Stimulated activated CD4-positive, alpha-beta T cell treated with anti-CD3 and anti-CD28 coated beads, Interleukin-12 subunit alpha, Interleukin-12 subunit beta, amount 100 ng/mL, for 4 hours (primary cell): ENCODE data around the gene EIF4B.
"Not testable (repeated sequence)": the region's sequence is repeated elsewhere in the genome, so short reads cannot be mapped to it uniquely, and the experiment has no call there.

ENCODE experiments used
- DNase-seq: peaks from one replicate; pipeline ENCODE4 v3.0.0-alpha.2; 2020

The EIF4B gene

DNA sequence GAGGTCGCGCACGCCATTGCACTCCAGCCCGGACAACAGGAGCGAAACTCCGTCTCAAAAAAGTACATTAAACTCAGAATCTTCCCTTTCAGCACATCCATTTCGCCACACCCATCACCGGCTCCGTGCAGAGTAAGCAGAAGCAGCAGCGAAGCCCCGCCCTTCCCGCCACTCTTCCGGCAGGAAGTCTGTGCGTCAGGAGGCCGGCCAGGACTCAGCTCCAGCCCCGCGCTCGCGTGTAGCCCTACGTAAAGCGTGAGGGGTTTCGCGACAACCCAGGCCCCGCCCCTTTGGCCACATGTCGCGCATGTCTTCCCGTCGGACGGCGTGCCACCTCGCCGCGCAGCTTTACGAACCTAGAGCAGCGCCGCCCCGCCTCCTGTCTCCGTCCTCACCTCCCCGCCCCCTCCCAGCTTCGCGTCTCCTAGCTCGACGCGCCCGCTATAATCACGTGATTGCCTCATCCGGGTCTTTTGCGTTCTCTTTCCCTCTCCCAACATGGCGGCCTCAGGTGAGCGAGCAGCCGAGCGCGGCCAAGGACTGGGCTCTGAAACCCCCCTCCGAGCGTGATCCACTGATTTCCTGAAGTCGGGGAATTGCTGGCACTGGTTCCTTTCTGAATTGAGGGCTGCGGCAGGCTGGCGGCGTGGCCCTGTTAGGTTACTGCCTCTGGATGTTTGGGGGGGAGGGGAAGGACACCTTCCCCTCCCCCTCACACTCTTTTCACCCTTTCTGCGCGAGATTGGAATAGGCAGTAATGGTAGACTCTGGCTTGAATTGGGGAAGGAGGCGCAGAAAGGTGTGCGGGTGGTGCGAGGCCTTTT is at the start of gene EIF4B:
Gene EIF4B, plus strand, starts transcription at position 471 of the 824 bp plus-strand sequence. Its CDS starts 28 bp downstream, at position 499.
- peak; percentile 99 for DNase-seq

DNA sequence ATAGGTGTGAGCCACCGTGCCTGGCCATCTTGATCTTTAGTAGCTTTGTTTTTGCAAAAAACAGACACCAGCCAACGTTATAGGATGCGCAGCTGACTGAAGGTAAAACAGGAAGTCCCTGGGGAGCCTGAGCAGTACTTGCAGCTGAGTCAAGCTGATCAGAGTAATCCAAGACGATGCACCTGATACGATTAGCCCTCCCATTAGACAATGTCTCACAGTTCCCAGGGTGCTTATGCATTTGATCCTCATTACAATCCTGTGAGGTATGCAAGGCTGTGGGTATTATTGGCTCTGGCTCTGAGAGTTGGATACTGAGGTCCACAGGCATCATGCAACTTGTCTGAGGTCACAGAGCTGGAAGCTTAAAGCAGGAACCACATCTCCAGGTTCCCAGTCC is 49.3 kb upstream of the EIF4B start:
- no peak for DNase-seq

GRCh38 chr12:52964556-52965336 is 41.5 kb upstream of the EIF4B start:
- DNase-seq: no peak

DNA sequence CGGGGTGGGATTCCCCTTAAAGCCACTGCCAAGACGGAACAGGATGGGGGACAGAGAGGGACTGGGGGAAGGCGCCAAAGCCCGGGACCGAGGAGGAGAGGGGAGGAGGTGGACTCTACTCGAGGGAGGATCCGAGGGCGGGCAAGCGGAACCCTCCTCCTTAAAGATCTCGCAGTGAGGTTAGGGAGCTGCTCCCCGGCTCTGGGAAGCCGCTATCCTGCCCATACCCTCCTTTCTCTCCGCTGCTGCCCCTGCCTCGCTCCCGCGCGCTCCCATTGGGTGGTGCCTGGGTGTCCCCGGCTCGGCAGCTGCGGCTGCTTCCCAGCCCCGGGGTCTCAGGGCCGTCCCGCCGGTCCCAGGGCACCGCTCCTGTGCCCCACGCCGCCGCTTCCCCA is 40.9 kb upstream of the EIF4B start:
- DNase-seq: no peak

DNA sequence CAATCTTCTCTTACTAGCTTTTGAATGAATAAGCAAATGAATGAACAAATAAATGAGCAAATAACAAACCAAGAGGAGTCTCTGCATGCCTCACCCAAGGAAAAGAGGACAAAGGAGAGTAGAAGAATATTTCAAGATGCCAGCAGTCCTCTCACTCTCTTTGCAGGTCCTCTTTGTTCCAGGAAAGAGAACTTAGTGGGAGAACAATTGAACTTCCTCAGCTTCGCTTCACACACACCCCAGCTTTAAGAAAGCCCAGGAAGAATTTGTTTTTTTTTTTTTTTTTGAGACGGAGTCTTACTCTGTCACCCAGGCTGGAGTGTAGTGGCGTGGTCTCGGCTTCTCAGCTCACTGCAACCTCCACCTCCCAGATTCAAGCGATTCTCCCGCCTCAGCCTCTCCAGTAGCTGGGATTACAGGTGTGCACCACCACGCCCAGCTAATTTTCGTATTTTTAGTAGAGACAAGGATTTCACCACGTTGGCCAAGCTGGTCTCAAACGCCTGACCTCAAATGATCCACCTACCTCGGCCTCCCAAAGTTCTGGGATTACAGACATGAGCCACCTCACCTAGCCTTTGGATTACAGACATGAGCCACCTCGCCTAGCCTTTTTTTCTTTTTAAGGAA is 37.0 kb upstream of the EIF4B start:
- no peak for DNase-seq

GRCh38 chr12:52969828-52970569 is 36.3 kb upstream of the EIF4B start:
- DNase-seq: no peak

GRCh38 chr12:52971679-52972329 is 34.5 kb upstream of the EIF4B start:
- DNase-seq: no peak

GRCh38 chr12:52975204-52975603 is 31.1 kb upstream of the EIF4B start:
- no peak for DNase-seq

DNA sequence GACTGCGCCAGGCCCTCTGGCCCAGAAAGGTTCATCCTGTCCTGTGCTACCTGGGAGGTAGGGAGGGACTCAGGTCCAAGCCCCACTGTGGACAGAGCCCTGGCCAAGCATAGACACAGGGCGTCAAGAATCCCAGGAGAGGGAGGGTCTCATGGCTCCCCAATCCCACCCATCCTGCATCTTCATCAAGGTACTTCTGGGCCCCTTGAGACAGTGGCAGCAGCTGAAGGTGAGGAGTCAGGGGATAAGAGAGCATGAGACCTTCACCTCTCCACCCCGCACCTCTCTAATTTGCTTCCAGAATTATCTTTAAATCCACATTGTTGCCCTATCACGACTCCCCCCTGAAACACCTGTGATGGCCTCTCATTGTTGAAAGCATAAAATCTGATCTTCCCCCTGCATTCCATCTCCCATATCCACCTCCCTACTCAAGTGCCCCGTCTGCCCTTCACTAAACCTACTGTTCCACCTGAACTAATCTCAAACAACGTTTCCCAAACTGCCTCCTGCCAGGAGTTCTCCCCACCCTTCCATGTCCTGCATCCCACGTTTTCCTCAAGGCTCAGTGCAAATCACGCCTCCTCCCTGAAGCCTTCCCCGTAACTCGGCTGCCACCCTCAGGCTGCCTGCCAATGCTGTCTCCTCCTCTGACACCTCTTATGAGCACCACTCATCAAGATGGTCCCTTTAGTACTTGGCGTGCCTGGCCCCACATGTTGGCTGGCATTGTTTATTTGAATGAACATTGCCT is 30.3 kb upstream of the EIF4B start:
- no peak for DNase-seq

- no peak for DNase-seq
These were observed 29.6 kb upstream of the EIF4B start for GRCh38 chr12:52976574-52977071.

DNA sequence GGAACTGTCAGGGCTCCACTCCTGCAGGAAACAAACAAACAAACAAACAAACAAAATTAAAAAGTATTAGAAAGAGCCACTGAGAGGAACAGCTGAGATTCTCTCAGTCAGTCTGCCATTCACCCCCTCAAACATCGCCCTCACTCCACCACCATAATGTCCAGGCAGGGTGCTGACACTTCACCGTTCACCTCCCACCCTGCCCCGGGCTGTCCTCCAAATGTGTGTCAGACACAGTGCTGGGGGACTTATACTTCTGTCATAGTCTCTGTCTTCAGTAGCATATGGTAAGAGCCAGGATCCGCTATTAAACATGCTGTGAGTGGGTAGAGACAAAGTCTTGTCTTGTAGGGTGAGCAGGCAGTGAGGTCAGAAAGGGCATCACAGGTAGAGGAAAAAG is 29.1 kb upstream of the EIF4B start:
- DNase-seq: no peak

DNA sequence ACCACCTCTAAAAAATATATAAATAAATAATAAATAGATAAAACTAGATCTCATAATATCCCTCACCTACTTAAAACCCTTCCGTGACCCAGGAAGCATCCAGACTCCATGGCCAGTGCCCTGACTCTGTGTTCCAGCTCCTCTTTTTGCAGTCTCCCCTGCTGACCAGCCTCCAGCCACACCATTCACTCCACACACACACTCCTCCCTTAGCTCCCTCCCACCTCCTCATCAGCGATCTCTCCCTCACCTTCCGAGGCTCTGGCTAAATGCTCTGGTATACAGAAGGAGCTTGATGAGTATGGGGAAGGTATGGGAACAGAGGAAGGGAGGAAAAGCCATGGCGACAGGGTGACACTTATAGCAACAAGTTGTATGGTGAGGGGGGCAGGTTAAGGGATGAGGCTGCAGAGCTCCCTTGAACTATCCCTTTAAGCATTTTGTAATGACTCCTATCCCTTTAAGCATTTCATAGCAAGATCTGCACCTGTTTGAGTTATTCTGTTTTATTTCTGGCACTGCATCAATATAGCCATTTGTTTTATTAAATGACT is 26.1 kb upstream of the EIF4B start:
- DNase-seq: no peak

DNA sequence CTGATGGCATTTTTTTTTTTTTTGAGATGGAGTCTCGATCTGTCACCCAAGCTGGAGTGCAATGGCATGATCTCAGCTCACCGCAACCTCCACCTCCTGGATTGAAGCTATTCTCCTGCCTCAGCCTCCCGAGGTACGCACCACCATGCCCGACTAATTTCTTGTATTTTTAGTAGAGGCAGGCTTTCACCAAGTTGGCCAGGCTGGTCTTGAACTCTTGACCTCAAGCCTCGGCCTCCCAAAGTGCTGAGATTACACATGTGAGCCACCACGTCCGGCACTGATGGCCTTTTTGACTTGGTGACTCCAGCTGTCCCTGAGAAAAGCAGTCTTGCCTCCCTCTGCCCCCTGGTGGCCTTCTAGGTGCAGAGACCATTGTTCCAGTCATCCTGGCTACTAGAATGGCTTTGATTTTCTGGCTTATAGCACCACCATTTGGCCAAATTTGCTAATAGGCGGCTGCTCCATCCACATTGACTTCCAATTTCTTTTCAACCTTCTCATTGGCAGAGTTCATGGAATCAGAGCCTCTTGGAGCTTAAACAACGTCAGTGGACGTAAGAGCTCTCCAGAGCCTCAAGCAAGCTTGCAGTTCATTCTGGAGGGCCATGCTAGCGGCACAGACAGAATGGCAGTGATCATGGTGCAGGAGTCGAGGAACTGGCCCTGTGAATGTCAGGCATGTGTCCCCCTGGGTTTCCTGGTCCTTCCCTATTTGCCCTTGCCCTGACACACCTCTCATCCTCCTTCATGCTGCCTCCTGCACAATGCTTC is 25.4 kb upstream of the EIF4B start:
- DNase-seq: peak; percentile 72

DNA sequence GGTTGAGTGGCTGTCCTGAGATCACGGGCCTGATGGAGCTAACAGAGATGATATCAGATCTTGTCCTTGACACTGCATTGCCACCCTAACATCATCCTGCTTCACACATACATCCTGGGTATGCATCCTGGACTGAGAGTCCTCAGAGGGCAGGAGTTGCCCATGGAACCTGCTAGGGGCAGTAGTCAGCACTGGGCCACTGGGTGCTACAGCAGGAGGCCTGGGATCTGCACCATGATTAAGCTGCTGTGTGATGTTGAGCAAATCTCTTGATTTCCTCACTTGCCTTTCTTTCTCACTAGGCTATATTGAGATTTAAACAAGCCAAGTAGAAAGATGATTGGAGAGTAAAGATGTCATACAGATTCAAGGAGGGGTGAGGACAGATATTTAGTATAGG is 22.1 kb upstream of the EIF4B start:
- no peak for DNase-seq

GRCh38 chr12:52988898-52989297 is 17.4 kb upstream of the EIF4B start:
- DNase-seq: no peak

- DNase-seq: no peak
These were observed 16.1 kb upstream of the EIF4B start for GRCh38 chr12:52990206-52990605.

- DNase-seq: not testable (repeated sequence)
These were observed 14.0 kb upstream of the EIF4B start for GRCh38 chr12:52992240-52992639.

GRCh38 chr12:52992699-52993557 is 13.3 kb upstream of the EIF4B start:
- no peak for DNase-seq

- no peak for DNase-seq
These were observed 12.7 kb upstream of the EIF4B start for GRCh38 chr12:52993558-52993869.

GRCh38 chr12:53004178-53004577 is 2.1 kb upstream of the EIF4B start:
- no peak for DNase-seq
